Hepatocyte (in vitro differentiated cells): Measurements from ENCODE around the gene JPH2. TPM values are rescaled to one million over a fixed set of nuclear protein-coding genes. Genes with fewer than 3 reads are reported as not detected.

Experiments
- DNase-seq: peaks from one replicate; pipeline ENCODE4 v3.0.0-alpha.2; 2016; ENCODE audit warnings: low spot score
- H2AFZ ChIP-seq: fragments of 200-600 bp; sonication (generic); 2 replicates; pipeline ENCODE4 v1.6.0; 2016; ENCODE audit warnings: antibody characterized with exemption, mild to moderate bottlenecking
- H3K27ac ChIP-seq: fragments of 200-600 bp; sonication (generic); 2 replicates; pipeline ENCODE4 v1.5.1; 2016; ENCODE audit warnings: mild to moderate bottlenecking
- H3K27me3 ChIP-seq: fragments of 200-600 bp; sonication (generic); 2 replicates; pipeline ENCODE4 v1.6.1; 2016
- H3K36me3 ChIP-seq: fragments of 200-600 bp; sonication (generic); replicated peaks from 2 replicates; pipeline ENCODE4 v1.5.1; 2016; ENCODE audit warnings: low read depth; ENCODE audit not compliant: insufficient read depth
- H3K4me1 ChIP-seq: fragments of 200-600 bp; sonication (generic); 2 replicates; pipeline ENCODE4 v1.5.1; 2016; ENCODE audit warnings: mild to moderate bottlenecking, moderate library complexity; ENCODE audit not compliant: insufficient read depth
- H3K4me2 ChIP-seq: fragments of 200-600 bp; sonication (generic); 2 replicates; pipeline ENCODE4 v1.6.0; 2016
- H3K4me3 ChIP-seq: fragments of 200-600 bp; sonication (generic); 2 replicates; pipeline ENCODE4 v1.5.1; 2016; ENCODE audit warnings: mild to moderate bottlenecking
- H3K79me2 ChIP-seq: fragments of 200-600 bp; sonication (generic); 2 replicates; pipeline ENCODE4 v1.6.0; 2017; ENCODE audit warnings: mild to moderate bottlenecking
- H3K9me2 ChIP-seq: fragments of 200-600 bp; sonication (generic); replicated peaks from 2 replicates; pipeline ENCODE4 v1.6.0; 2017; ENCODE audit warnings: mild to moderate bottlenecking; ENCODE audit not compliant: insufficient read depth
- H3K9me3 ChIP-seq: fragments of 200-600 bp; sonication (generic); 2 replicates; pipeline ENCODE4 v1.5.1; 2016; ENCODE audit warnings: low read depth, mild to moderate bottlenecking
- H4K20me1 ChIP-seq: fragments of 200-600 bp; sonication (generic); 2 replicates; pipeline ENCODE4 v1.6.0; 2016; ENCODE audit warnings: mild to moderate bottlenecking; ENCODE audit not compliant: insufficient read depth, poor library complexity, severe bottlenecking
- EZH2 ChIP-seq: fragments of 200-600 bp; sonication (generic); IDR thresholded peaks from 2 replicates; pipeline ENCODE4 v1.6.1; 2016; ENCODE audit warnings: antibody characterized with exemption, mild to moderate bottlenecking, borderline replicate concordance
- EZH2phosphoT487 ChIP-seq: fragments of 200-600 bp; sonication (generic); IDR thresholded peaks from one replicate; pipeline ENCODE4 v1.6.1; 2018; ENCODE audit warnings: antibody characterized with exemption, mild to moderate bottlenecking, low read depth, moderate library complexity; ENCODE audit not compliant: unreplicated experiment, severe bottlenecking
- WGBS: methylation state at CpG from one replicate; pipeline ENCODE4 v1.1.6; 2016; ENCODE audit warnings: low lambda C conversion rate; ENCODE audit errors: missing lambda C conversion rate; 5-methylcytosine and 5-hydroxymethylcytosine counted together
- polyA plus RNA-seq: library from polyadenylated mRNA; unstranded; fragments of >200 nt; fragmentation: Nextera tagmentation; extraction: Ambion mirVana; gene quantifications from 2 replicates; pipeline ENCODE4 v1.2.1, GENCODE V29; 2016
- total RNA-seq: library from RNA; depleted of rRNA; stranded (reverse); fragments of >200 nt; gene quantifications from 2 replicates; pipeline ENCODE4 v1.2.3, GENCODE V29; 2014
- TF ChIP-seq, protein P1 (sequence below): fragments of 200-600 bp; sonication (generic); IDR thresholded peaks from 2 replicates; pipeline ENCODE4 v1.5.1; 2016; ENCODE audit warnings: antibody characterized with exemption, mild to moderate bottlenecking; ENCODE audit not compliant: poor library complexity

The JPH2 gene
- total and polyA plus RNA-seq, 2 experiments from 2014 or later, result 6.6 to 8.3 TPM

DNA sequence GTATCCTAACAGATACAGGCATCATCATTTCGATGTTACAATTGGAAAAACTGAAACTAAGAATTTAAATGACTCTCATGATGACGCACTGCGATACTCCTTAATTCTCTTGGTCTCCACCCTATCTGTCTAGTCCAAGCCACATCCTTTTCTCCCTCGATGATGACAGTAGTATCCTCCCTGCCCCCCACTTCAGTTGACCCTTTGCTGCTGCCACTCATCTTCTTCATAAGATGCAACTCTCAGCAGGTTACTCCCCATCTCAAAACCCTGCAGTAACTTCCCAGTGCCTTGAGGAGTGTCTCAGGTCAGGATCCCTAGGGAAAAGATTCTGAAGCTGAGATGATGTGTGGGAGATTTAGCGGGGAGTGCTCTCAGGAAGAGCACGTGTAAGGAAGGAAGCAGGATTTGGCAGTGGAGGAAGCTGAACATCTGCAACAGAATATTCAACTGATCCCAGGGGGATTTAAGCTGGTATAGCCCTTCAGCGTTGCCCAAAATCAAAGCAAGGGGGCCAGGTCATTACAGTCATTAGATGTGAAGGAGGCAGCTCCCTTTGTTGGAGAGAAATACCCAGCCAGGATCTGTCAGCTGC is 16.1 kb downstream of the JPH2 start:
- no peak overlapping the region for H3K4me3 ChIP-seq
- WGBS, result 83% methylated on average over 7 of the region's 7 CpGs
- H2AFZ ChIP-seq, result no peak overlapping the region
- no peaks in the 10 kb centered on the region for H3K79me2 ChIP-seq
- DNase-seq, result no peak
- TF ChIP-seq EZH2, result no peak
- no peak for TF ChIP-seq EZH2phosphoT487
- TF ChIP-seq, protein P1, sequence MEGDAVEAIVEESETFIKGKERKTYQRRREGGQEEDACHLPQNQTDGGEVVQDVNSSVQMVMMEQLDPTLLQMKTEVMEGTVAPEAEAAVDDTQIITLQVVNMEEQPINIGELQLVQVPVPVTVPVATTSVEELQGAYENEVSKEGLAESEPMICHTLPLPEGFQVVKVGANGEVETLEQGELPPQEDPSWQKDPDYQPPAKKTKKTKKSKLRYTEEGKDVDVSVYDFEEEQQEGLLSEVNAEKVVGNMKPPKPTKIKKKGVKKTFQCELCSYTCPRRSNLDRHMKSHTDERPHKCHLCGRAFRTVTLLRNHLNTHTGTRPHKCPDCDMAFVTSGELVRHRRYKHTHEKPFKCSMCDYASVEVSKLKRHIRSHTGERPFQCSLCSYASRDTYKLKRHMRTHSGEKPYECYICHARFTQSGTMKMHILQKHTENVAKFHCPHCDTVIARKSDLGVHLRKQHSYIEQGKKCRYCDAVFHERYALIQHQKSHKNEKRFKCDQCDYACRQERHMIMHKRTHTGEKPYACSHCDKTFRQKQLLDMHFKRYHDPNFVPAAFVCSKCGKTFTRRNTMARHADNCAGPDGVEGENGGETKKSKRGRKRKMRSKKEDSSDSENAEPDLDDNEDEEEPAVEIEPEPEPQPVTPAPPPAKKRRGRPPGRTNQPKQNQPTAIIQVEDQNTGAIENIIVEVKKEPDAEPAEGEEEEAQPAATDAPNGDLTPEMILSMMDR, result no peak
- no peak overlapping the region for H3K27ac ChIP-seq
- no peaks in the 10 kb centered on the region for H3K36me3 ChIP-seq
- H3K9me2 ChIP-seq, result no peaks in the 10 kb centered on the region
- no peaks in the 10 kb centered on the region for H3K27me3 ChIP-seq
- H3K4me1 ChIP-seq, result peaks cover 5% of the 10 kb centered on the region
- no peaks in the 10 kb centered on the region for H4K20me1 ChIP-seq
- no peak overlapping the region for H3K4me2 ChIP-seq
- H3K9me3 ChIP-seq, result no peaks in the 10 kb centered on the region

DNA sequence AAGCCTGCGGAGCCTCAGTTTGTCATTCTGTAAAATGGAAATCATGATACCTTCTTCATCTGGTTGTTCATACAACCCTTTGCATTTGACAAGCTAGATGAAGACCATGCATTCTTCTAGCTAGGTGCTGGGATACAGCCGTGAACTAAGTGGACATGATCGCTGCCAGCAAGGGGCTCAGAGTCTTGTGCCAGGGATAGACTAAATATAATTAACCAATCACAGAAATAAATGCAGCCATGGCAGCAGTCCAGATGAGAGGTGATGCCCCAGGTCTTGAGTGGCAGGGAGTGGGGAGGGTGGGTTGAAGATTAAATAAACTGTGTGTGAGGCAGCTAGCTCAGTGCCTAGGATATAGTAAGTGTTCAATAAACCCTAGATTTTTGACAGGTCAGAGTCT is 19.3 kb downstream of the JPH2 start:
- WGBS, result 93% methylated on average over 3 of the region's 3 CpGs
- H3K9me3 ChIP-seq, result no peaks in the 10 kb centered on the region
- H2AFZ ChIP-seq, result no peak overlapping the region
- peaks cover 5% of the 10 kb centered on the region for H3K4me1 ChIP-seq
- no peaks in the 10 kb centered on the region for H3K36me3 ChIP-seq
- no peak for TF ChIP-seq EZH2phosphoT487
- DNase-seq, result no peak
- H3K4me2 ChIP-seq, result no peak overlapping the region
- no peaks in the 10 kb centered on the region for H4K20me1 ChIP-seq
- H3K79me2 ChIP-seq, result no peaks in the 10 kb centered on the region
- H3K4me3 ChIP-seq, result no peak overlapping the region
- H3K27ac ChIP-seq, result no peak overlapping the region
- no peaks in the 10 kb centered on the region for H3K27me3 ChIP-seq
- no peaks in the 10 kb centered on the region for H3K9me2 ChIP-seq

DNA sequence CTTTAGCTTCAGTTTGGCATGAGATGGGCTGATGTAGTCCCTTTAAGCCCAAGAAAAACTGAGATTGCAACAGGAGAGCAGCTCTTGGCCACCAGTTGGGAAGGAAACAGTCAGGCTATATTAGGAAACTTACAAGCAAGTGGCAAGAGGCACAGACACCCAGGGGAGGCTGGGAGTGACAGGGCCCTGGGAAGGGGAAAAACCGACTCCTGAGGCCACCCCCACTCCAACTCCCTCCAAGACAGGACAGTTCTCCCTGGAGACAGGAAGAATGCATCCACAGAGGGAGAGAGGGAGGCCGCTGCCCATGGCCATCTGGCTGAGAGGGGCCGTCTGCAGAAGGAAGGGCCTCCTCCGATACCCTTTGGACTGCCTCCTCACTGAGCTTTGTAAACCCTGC is 20.5 kb downstream of the JPH2 start:
- Histone ChIP-seq H3K79me2 (no peaks in the 10 kb centered on the region), H3K9me2 (no peaks in the 10 kb centered on the region), H3K27me3 (no peaks in the 10 kb centered on the region), H3K4me2 (peak overlapping the region; percentile 12), H3K9me3 (no peaks in the 10 kb centered on the region), H3K4me3 (no peak overlapping the region), H3K27ac (no peak overlapping the region), H3K36me3 (no peaks in the 10 kb centered on the region), H2AFZ (no peak overlapping the region), H4K20me1 (no peaks in the 10 kb centered on the region), H3K4me1 (peaks cover 5% of the 10 kb centered on the region)
- DNase-seq, result no peak
- WGBS, result 64% methylated on average over 4 of the region's 4 CpGs
- TF ChIP-seq, protein P1, result no peak
- TF ChIP-seq EZH2phosphoT487 (no peak), EZH2 (no peak)

DNA sequence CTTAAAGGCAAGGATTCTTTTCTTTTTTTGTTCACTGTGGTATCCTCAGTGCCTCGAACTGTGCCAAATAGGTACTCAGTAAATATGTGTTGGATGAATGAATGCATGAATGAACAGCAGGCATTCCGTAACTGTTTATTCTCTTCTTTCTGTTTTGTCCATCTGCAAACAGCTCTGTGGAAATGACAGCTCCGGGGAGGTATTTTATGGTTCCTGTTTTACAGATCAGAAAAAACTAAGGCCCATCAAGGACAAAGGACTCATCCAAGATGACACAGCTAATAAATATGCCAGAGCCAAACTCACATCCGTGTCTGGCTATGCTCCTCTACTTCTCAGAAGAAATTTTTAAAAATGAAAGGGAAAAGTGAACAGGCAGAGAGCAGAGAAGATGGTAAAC is 21.0 kb downstream of the JPH2 start:
- no peak overlapping the region for H2AFZ ChIP-seq
- TF ChIP-seq EZH2 (no peak), EZH2phosphoT487 (no peak)
- TF ChIP-seq, protein P1, result no peak
- peak overlapping the region; percentile 12 for H3K4me2 ChIP-seq
- H3K27me3 ChIP-seq, result no peaks in the 10 kb centered on the region
- 45% methylated on average over 4 of the region's 4 CpGs for WGBS
- H3K9me2 ChIP-seq, result no peaks in the 10 kb centered on the region
- no peak overlapping the region for H3K27ac ChIP-seq
- no peaks in the 10 kb centered on the region for H4K20me1 ChIP-seq
- no peaks in the 10 kb centered on the region for H3K79me2 ChIP-seq
- no peak for DNase-seq
- no peak overlapping the region for H3K4me3 ChIP-seq
- no peaks in the 10 kb centered on the region for H3K36me3 ChIP-seq
- peaks cover 5% of the 10 kb centered on the region for H3K4me1 ChIP-seq
- no peaks in the 10 kb centered on the region for H3K9me3 ChIP-seq
